GM12878 (cell line): Measurements from ENCODE around the gene MSL3B.

Experiments
- ATAC-seq: fragments of 200-7000 bp; cut with Tn5 transposase; 3 replicates; pipeline ENCODE4 v1.9.1; 2020; ENCODE audit warnings: mild to moderate bottlenecking, moderate library complexity
- BruUV-seq: library from RNA; stranded (reverse); fragments of 400-500 nt; replicated peaks from 2 replicates; lab custom pipeline; 2021; lab: Mats Ljungman, UMichigan
- CTCF ChIA-PET: fragments of 300-600 bp; sonication (Branson Sonifier 250); formaldehyde crosslinking; extraction: SDS; loops from one replicate; lab custom pipeline; 2021; ENCODE audit warnings: inconsistent platforms; lab: Yijun Ruan, JAX
- POLR2A ChIA-PET: fragments of 350-600 bp; formaldehyde crosslinking; extraction: SDS; loops from one replicate; lab custom pipeline; 2021; ENCODE audit warnings: inconsistent platforms; lab: Charles Lee
- RAD21 ChIA-PET: fragments of 300-600 bp; sonication (Branson Sonifier 250); formaldehyde crosslinking; loops from one replicate; lab custom pipeline; 2023; ENCODE audit warnings: antibody characterized with exemption; ENCODE audit not compliant: unreplicated experiment; lab: Charles Lee
- SMC1A ChIA-PET: fragments of 300-600 bp; sonication (Branson Sonifier 250); formaldehyde crosslinking; loops from one replicate; lab custom pipeline; 2023; ENCODE audit not compliant: unreplicated experiment, uncharacterized antibody; lab: Charles Lee
- DNase-seq: peaks from one replicate; pipeline ENCODE4 v3.0.0-alpha.2; 2011; ENCODE audit warnings: low read depth, low spot score
- FAIRE-seq: peaks from 3 replicates; lab custom pipeline; 2011; peaks lifted over from hg19 to GRCh38; lab: Jason Lieb, UNC
- H2AFZ ChIP-seq: 2 replicates; pipeline ENCODE4 v1.6.0; 2011; ENCODE audit warnings: low read depth, low read length, control low read depth; ENCODE audit not compliant: control insufficient read depth
- H3K27ac ChIP-seq: 2 replicates; pipeline ENCODE4 v1.5.1; 2011; ENCODE audit warnings: control low read depth; ENCODE audit not compliant: control insufficient read depth, insufficient read depth
- H3K27me3 ChIP-seq, 2 experiments: replicated peaks in 1 of 2; 2 replicates each; pipeline versions ENCODE4 v1.6.0 to v1.6.1; 2011; ENCODE audit warnings: low read length in 1 of 2; ENCODE audit not compliant: control insufficient read depth in 2 of 2, insufficient read depth in 2 of 2
- H3K36me3 ChIP-seq, 2 experiments: 2 replicates each; pipeline ENCODE4 v1.5.1; 2011; ENCODE audit warnings: low read length in 1 of 2; ENCODE audit not compliant: control insufficient read depth in 2 of 2, insufficient read depth in 2 of 2
- H3K4me1 ChIP-seq: 2 replicates; pipeline ENCODE4 v1.6.1; 2011; ENCODE audit warnings: mild to moderate bottlenecking, low read length, moderate library complexity, mixed read lengths; ENCODE audit not compliant: control insufficient read depth, insufficient read depth
- H3K4me2 ChIP-seq: 2 replicates; pipeline ENCODE4 v1.6.0; 2011; ENCODE audit warnings: control low read depth; ENCODE audit not compliant: control insufficient read depth, insufficient read depth
- H3K4me3 ChIP-seq: fragments of 200-600 bp; sonication (generic); 2 replicates; pipeline ENCODE4 v1.5.1; 2016
- H3K79me2 ChIP-seq: 2 replicates; pipeline ENCODE4 v1.6.0; 2011; ENCODE audit warnings: low read length; ENCODE audit not compliant: control insufficient read depth, insufficient read depth
- H3K9ac ChIP-seq: 2 replicates; pipeline ENCODE4 v1.8.0; 2011; ENCODE audit warnings: low read length, control low read depth, mixed read lengths; ENCODE audit not compliant: control insufficient read depth, insufficient read depth
- H3K9me3 ChIP-seq: replicated peaks from 3 replicates; pipeline ENCODE4 v1.5.1; 2011; ENCODE audit warnings: mild to moderate bottlenecking, low read length; ENCODE audit not compliant: control insufficient read depth, insufficient read depth
- H4K20me1 ChIP-seq: 2 replicates; pipeline ENCODE4 v1.6.0; 2011; ENCODE audit not compliant: control insufficient read depth, insufficient read depth
- BCL11A ChIP-seq: IDR thresholded peaks from 2 replicates; pipeline ENCODE4 v1.6.1; 2011; ENCODE audit warnings: low read depth, low read length
- CHD2 ChIP-seq: IDR thresholded peaks from 2 replicates; pipeline ENCODE4 v1.6.1; 2011; ENCODE audit warnings: low read depth, low read length, improper control_type of control experiment, borderline replicate concordance
- MEF2A ChIP-seq: IDR thresholded peaks from 2 replicates; pipeline ENCODE4 v1.6.1; 2011; ENCODE audit warnings: low read depth, mild to moderate bottlenecking, low read length, moderate library complexity; ENCODE audit not compliant: insufficient read depth
- PML ChIP-seq: IDR thresholded peaks from 2 replicates; pipeline ENCODE4 v1.6.1; 2012; ENCODE audit warnings: low read length, inconsistent platforms
- WGBS: methylation state at CpG from one replicate; pipeline ENCODE4 v1.1.6; 2016; ENCODE audit warnings: low lambda C conversion rate; ENCODE audit not compliant: insufficient replicate concordance, insufficient coverage; ENCODE audit errors: missing lambda C conversion rate; 5-methylcytosine and 5-hydroxymethylcytosine counted together
- in situ Hi-C: fragments of 300-500 bp; cut with MboI; formaldehyde crosslinking; loops from 9 replicates; pipeline ENCODE4 v1.14.3; 2018; ENCODE audit warnings: mixed read lengths
- intact Hi-C: fragments of 100-400 bp; cut with micrococcal nuclease; formaldehyde crosslinking; loops from one replicate; pipeline ENCODE4 v1.14.2; 2022; ENCODE audit not compliant: unreplicated experiment
- TF ChIP-seq, protein P1 (sequence below): IDR thresholded peaks from 2 replicates; pipeline ENCODE4 v1.6.1; 2012; ENCODE audit warnings: mild to moderate bottlenecking, low read depth, low read length
- TF ChIP-seq, protein P2 (sequence below): fragments of 450-650 bp; conservative IDR thresholded peaks from 2 replicates; pipeline ENCODE4 v1.6.1; 2017; ENCODE audit warnings: mild to moderate bottlenecking, moderate library complexity

MSL3B gene

DNA sequence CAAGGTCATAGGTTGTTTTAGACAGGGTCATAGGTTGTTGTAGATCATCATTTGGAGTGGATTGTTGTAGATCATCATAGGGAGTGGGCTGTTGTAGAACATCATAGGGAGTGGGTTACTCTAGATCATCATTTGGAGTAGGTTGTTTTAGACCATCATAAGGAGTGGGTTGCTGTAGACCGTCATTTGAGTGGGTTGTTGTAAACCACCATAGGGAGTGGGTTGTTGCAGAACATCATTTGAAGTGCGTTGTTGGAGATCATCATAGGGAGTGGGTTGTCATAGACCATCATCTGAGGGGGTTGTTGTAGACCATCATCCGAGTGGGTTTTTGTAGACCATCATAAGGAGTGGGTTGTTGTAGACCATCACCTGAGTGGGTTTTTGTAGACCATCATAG lies 39.4 kb upstream of the MSL3B start:
- ChIA-PET POLR2A (interaction anchor here (0.6 kb wide), 1 partner anchor 11 kb away, joined by 4 read pairs; no protein-coding TSS in a partner anchor), CTCF (no interaction called here), SMC1A (no interaction called here), RAD21 (no interaction called here)
- no peak overlapping the region for H3K4me2 ChIP-seq
- BruUV-seq = no TSS peak
- no peak overlapping the region for H3K4me3 ChIP-seq
- no peak overlapping the region for H3K27ac ChIP-seq
- no peaks in the 10 kb centered on the region for H3K36me3 ChIP-seq
- WGBS = 10% methylated on average over 3 of the region's 3 CpGs
- H3K9ac ChIP-seq = no peak overlapping the region
- H3K27me3 ChIP-seq = no peaks in the 10 kb centered on the region
- no peaks in the 10 kb centered on the region for H4K20me1 ChIP-seq
- intact Hi-C loops (no loop called here), in situ Hi-C loops (no loop called here)
- H3K4me1 ChIP-seq = no peaks in the 10 kb centered on the region
- no peak overlapping the region for H2AFZ ChIP-seq
- TF ChIP-seq MEF2A = no peak
- TF ChIP-seq CHD2 = no peak
- no peak for TF ChIP-seq PML
- TF ChIP-seq, protein P1, sequence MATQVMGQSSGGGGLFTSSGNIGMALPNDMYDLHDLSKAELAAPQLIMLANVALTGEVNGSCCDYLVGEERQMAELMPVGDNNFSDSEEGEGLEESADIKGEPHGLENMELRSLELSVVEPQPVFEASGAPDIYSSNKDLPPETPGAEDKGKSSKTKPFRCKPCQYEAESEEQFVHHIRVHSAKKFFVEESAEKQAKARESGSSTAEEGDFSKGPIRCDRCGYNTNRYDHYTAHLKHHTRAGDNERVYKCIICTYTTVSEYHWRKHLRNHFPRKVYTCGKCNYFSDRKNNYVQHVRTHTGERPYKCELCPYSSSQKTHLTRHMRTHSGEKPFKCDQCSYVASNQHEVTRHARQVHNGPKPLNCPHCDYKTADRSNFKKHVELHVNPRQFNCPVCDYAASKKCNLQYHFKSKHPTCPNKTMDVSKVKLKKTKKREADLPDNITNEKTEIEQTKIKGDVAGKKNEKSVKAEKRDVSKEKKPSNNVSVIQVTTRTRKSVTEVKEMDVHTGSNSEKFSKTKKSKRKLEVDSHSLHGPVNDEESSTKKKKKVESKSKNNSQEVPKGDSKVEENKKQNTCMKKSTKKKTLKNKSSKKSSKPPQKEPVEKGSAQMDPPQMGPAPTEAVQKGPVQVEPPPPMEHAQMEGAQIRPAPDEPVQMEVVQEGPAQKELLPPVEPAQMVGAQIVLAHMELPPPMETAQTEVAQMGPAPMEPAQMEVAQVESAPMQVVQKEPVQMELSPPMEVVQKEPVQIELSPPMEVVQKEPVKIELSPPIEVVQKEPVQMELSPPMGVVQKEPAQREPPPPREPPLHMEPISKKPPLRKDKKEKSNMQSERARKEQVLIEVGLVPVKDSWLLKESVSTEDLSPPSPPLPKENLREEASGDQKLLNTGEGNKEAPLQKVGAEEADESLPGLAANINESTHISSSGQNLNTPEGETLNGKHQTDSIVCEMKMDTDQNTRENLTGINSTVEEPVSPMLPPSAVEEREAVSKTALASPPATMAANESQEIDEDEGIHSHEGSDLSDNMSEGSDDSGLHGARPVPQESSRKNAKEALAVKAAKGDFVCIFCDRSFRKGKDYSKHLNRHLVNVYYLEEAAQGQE = no peak
- no peak for TF ChIP-seq BCL11A
- TF ChIP-seq, protein P2, sequence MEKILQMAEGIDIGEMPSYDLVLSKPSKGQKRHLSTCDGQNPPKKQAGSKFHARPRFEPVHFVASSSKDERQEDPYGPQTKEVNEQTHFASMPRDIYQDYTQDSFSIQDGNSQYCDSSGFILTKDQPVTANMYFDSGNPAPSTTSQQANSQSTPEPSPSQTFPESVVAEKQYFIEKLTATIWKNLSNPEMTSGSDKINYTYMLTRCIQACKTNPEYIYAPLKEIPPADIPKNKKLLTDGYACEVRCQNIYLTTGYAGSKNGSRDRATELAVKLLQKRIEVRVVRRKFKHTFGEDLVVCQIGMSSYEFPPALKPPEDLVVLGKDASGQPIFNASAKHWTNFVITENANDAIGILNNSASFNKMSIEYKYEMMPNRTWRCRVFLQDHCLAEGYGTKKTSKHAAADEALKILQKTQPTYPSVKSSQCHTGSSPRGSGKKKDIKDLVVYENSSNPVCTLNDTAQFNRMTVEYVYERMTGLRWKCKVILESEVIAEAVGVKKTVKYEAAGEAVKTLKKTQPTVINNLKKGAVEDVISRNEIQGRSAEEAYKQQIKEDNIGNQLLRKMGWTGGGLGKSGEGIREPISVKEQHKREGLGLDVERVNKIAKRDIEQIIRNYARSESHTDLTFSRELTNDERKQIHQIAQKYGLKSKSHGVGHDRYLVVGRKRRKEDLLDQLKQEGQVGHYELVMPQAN = no peak
- H3K79me2 ChIP-seq = no peaks in the 10 kb centered on the region
- FAIRE-seq (no peak), ATAC-seq (no peak), DNase-seq (no peak)
- H3K9me3 ChIP-seq = no peaks in the 10 kb centered on the region
